GM12878 (cell line): ENCODE measurements around the gene MDM4. TPM values are rescaled to one million over a fixed set of nuclear protein-coding genes. Genes with fewer than 3 reads are reported as not detected.
A peak's percentile ranks its signal among the peaks of the same experiment; 100 is the strongest.

Experiments used
- CBX3 ChIP-seq: fragments of 200-600 bp; sonication (generic); IDR thresholded peaks from 2 replicates; pipeline ENCODE4 v1.6.1; 2016; ENCODE audit warnings: low read depth, borderline replicate concordance
- CBX5 ChIP-seq: sonication (generic); IDR thresholded peaks from 2 replicates; pipeline ENCODE4 v1.6.1; 2016; ENCODE audit warnings: low read depth, moderate library complexity, mild to moderate bottlenecking, inconsistent platforms
- CHD1 ChIP-seq: IDR thresholded peaks from 2 replicates; pipeline ENCODE4 v1.6.1; 2012; ENCODE audit warnings: low read depth, low read length, improper control_type of control experiment
- DPF2 ChIP-seq: fragments of 450-650 bp; IDR thresholded peaks from 2 replicates; pipeline ENCODE4 v1.6.1; 2017; ENCODE audit warnings: mild to moderate bottlenecking
- E2F8 ChIP-seq: fragments of 450-650 bp; IDR thresholded peaks from 2 replicates; pipeline ENCODE4 v1.6.1; 2018; ENCODE audit warnings: mild to moderate bottlenecking, low read depth, moderate library complexity; ENCODE audit not compliant: partially characterized antibody
- EP300 ChIP-seq, 2 experiments: fragments of 150-350 bp in 1 of 2; IDR thresholded peaks; 2 replicates each; pipeline ENCODE4 v1.6.1; 2011 to 2012; ENCODE audit warnings: low read depth in 2 of 2, low read length in 2 of 2, borderline replicate concordance in 1 of 2, improper control_type of control experiment in 1 of 2, inconsistent platforms in 1 of 2; ENCODE audit not compliant: control insufficient read depth in 1 of 2
- GABPA ChIP-seq: IDR thresholded peaks from 2 replicates; pipeline ENCODE4 v1.6.1; 2014; ENCODE audit warnings: antibody characterized with exemption, low read depth, mild to moderate bottlenecking, inconsistent platforms
- HDGF ChIP-seq: fragments of 450-650 bp; IDR thresholded peaks from 2 replicates; pipeline ENCODE4 v1.6.1; 2016; ENCODE audit warnings: antibody characterized with exemption
- IKZF2 ChIP-seq, 2 experiments: fragments of 450-650 bp; IDR thresholded peaks; 2 replicates each; pipeline ENCODE4 v1.6.1; 2017; ENCODE audit warnings: mild to moderate bottlenecking in 2 of 2, moderate library complexity in 2 of 2
- MAX ChIP-seq: IDR thresholded peaks from 2 replicates; pipeline ENCODE4 v1.6.1; 2012; ENCODE audit warnings: low read depth, low read length, improper control_type of control experiment
- MLLT1 ChIP-seq: fragments of 450-650 bp; IDR thresholded peaks from 2 replicates; pipeline ENCODE4 v1.6.1; 2016; ENCODE audit warnings: mild to moderate bottlenecking
- NBN ChIP-seq: fragments of 450-650 bp; IDR thresholded peaks from 2 replicates; pipeline ENCODE4 v1.6.1; 2016
- PML ChIP-seq: IDR thresholded peaks from 2 replicates; pipeline ENCODE4 v1.6.1; 2012; ENCODE audit warnings: low read length, inconsistent platforms
- POLR2AphosphoS2 ChIP-seq: IDR thresholded peaks from 2 replicates; pipeline ENCODE4 v1.6.1; 2011; ENCODE audit warnings: low read depth, mild to moderate bottlenecking, low read length, improper control_type of control experiment, moderate library complexity
- REST ChIP-seq: IDR thresholded peaks from 2 replicates; pipeline ENCODE4 v1.6.1; 2012; ENCODE audit warnings: mild to moderate bottlenecking, low read depth, low read length
- SIN3A ChIP-seq: IDR thresholded peaks from 2 replicates; pipeline ENCODE4 v1.6.1; 2012; ENCODE audit warnings: low read depth, low read length, improper control_type of control experiment
- TCF3 ChIP-seq: IDR thresholded peaks from 2 replicates; pipeline ENCODE4 v1.6.1; 2012; ENCODE audit warnings: low read depth, mild to moderate bottlenecking, low read length, borderline replicate concordance; ENCODE audit not compliant: insufficient read depth
- YBX1 ChIP-seq: fragments of 450-650 bp; IDR thresholded peaks from 2 replicates; pipeline ENCODE4 v1.6.1; 2016; ENCODE audit warnings: antibody characterized with exemption
- polyA plus RNA-seq, 11 experiments: library from polyadenylated mRNA; depleted of rRNA in 4 of 11; unstranded in 6 of 11; stranded (reverse) in 5 of 11; fragments of >200 nt; fragmentation: Nextera tagmentation in 4 of 11; fragmentation: Illumina TruSeq in 1 of 11; extraction: Ambion mirVana in 4 of 11; extraction: Trizol in 1 of 11; gene quantifications; 1 replicate in 1 of 11; 2 replicates in 10 of 11; pipeline versions ENCODE4 v1.2.1 to v1.2.3, GENCODE V29; 2011 to 2016; ENCODE audit warnings: inconsistent platforms in 2 of 11, missing spikeins in 2 of 11, low read depth in 1 of 11
- total RNA-seq, 4 experiments: library from RNA; depleted of rRNA in 3 of 4; stranded (reverse); fragments of >200 nt in 3 of 4; fragmentation: Illumina TruSeq in 1 of 4; extraction: Trizol in 1 of 4; gene quantifications; 2 replicates each; pipeline versions ENCODE4 v1.2.1 to v1.2.3, GENCODE V29; 2013 to 2021
- TF ChIP-seq, protein P1 (sequence below): fragments of 450-650 bp; IDR thresholded peaks from 2 replicates; pipeline ENCODE4 v1.6.1; 2017; ENCODE audit warnings: mild to moderate bottlenecking, low read depth, inconsistent platforms; ENCODE audit not compliant: poor library complexity, severe bottlenecking

The MDM4 gene
- total and polyA plus RNA-seq, 10 of the 15 experiments (the other 5 are each of a cell fraction or from before 2014, with no cell fraction given) = 2.5 to 74.4 (median 22.7) TPM

DNA sequence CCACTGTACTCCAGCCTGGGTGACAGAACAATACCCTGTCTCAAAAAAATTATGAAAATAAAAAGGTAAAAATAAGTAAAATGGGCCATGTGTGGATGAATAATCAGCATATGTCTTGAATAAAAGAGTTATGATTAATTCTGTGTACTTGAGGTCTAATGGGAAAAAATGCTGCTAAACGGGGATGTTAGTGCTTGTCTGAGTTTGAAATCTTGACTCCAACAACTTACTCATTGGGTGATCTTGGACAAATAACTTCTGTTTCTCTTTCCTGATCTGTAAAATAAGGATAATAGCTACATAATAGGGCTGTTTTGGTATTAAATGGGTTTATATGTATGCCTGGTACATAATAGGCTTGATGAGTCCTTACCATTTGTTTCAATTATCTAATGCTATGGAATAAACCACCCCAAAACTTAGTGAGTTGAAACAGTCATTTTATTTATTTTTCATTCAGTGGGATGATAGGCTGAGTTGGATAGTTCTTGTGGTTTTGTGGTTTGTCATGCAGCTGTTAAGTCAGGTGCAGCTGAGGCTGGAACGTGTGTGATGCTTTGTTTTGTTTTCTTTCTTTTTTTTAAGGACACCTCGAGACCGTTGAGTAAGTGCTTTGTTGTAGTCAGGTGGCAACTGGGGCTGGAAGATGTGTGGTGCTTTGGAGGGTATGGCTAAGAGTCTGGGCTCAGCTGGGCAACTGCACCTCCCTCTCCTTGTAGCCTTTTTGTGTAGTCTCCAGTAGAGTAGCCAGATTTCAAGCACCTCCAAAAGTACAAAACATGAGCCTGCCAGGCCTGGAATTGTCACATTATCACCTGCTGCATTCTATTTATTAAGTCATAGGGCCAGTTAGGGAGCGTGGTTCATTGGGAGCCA lies 4.9 kb downstream of the MDM4 start (continued):
- no peak for TF ChIP-seq REST
- TF ChIP-seq PML = peak; percentile 48; the same call in 1 of the 2 replicates
- TF ChIP-seq E2F8 = no peak
- peak; percentile 57; the same call in 1 of the 2 replicates for TF ChIP-seq CBX5
- TF ChIP-seq NBN = peak; percentile 95
- TF ChIP-seq IKZF2 (IDR thresholded peaks at IDR 0.05) = peak; percentile 95
- peak; percentile 43; the same call in 1 of the 2 replicates for TF ChIP-seq HDGF
- TF ChIP-seq YBX1 = no peak
- peak; percentile 99 for TF ChIP-seq MLLT1
- no peak for TF ChIP-seq POLR2AphosphoS2
- peak; percentile 38; the same call in 1 of the 2 replicates for TF ChIP-seq GABPA
- TF ChIP-seq DPF2 = peak; percentile 34; the same call in 1 of the 2 replicates
- TF ChIP-seq CHD1 = no peak
- peak; percentile 37; the same call in 1 of the 2 replicates for TF ChIP-seq MAX
- 0 out of 2 replicates have a peak, but pooled peaks have one; percentile 69 for TF ChIP-seq SIN3A
- peak; percentile 94; the same call in 1 of the 2 replicates for TF ChIP-seq TCF3
- peak; percentile 64 to 95 for TF ChIP-seq EP300 (IDR thresholded peaks at IDR 0.05; ENCODE audit: borderline replicate concordance in 1 of 2, control insufficient read depth in 1 of 2, low read depth in 2 of 2, low read length in 2 of 2)
- no peak for TF ChIP-seq CBX3
- TF ChIP-seq, protein P1, sequence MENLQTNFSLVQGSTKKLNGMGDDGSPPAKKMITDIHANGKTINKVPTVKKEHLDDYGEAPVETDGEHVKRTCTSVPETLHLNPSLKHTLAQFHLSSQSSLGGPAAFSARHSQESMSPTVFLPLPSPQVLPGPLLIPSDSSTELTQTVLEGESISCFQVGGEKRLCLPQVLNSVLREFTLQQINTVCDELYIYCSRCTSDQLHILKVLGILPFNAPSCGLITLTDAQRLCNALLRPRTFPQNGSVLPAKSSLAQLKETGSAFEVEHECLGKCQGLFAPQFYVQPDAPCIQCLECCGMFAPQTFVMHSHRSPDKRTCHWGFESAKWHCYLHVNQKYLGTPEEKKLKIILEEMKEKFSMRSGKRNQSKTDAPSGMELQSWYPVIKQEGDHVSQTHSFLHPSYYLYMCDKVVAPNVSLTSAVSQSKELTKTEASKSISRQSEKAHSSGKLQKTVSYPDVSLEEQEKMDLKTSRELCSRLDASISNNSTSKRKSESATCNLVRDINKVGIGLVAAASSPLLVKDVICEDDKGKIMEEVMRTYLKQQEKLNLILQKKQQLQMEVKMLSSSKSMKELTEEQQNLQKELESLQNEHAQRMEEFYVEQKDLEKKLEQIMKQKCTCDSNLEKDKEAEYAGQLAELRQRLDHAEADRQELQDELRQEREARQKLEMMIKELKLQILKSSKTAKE = peak; percentile 69
